IPS-15b (cell line): Measurements from ENCODE around the gene POU6F2.

Experiments used
- H3K27me3 ChIP-seq: one replicate; pipeline ENCODE4 v1.6.1; 2013; ENCODE audit warnings: low read length; ENCODE audit not compliant: control insufficient read depth, insufficient read depth
- H3K36me3 ChIP-seq: one replicate; pipeline ENCODE4 v1.6.1; 2013; ENCODE audit warnings: low read length; ENCODE audit not compliant: control insufficient read depth, insufficient read depth
- H3K4me1 ChIP-seq: one replicate; pipeline ENCODE4 v1.6.1; 2013; ENCODE audit warnings: mild to moderate bottlenecking, low read length; ENCODE audit not compliant: control insufficient read depth, insufficient read depth
- H3K4me3 ChIP-seq: one replicate; pipeline ENCODE4 v1.5.1; 2013; ENCODE audit warnings: low read depth, low read length
- H3K9ac ChIP-seq: one replicate; pipeline ENCODE4 v1.6.1; 2013; ENCODE audit warnings: low read depth, mild to moderate bottlenecking, low read length
- H3K9me3 ChIP-seq: one replicate; pipeline ENCODE4 v1.6.1; 2013; ENCODE audit warnings: mild to moderate bottlenecking, low read length; ENCODE audit not compliant: control insufficient read depth, insufficient read depth

Gene POU6F2

GRCh38 chr7:39353615-39354376 is 376.1 kb downstream of the POU6F2 start:
- H3K4me3 ChIP-seq: no peak overlapping the region
- no peaks in the 10 kb centered on the region for H3K27me3 ChIP-seq
- H3K9me3 ChIP-seq: no peaks in the 10 kb centered on the region
- H3K36me3 ChIP-seq: no peaks in the 10 kb centered on the region
- H3K9ac ChIP-seq: no peak overlapping the region
- H3K4me1 ChIP-seq: peaks cover 27% of the 10 kb centered on the region

DNA sequence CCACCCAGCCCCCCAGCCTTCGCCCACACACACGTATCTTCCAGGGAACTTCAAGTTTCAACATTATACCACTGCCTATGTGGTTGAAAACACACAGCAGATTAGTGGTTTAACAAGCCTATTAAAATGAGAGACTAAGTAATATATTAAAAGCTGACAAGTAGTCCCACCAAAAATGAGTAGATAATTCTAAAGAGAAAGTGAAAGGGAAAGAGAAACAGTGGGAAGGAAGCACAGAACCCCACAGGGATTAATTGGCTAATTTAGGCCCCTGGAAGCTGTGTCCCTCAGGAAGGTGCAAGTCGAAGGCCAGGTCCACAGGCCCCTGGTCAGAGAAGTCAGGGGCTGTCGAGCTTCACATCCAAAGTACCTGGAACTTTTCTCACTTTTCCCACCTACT is 378.0 kb downstream of the POU6F2 start:
- Histone ChIP-seq H3K4me1 (peaks cover 28% of the 10 kb centered on the region), H3K27me3 (no peaks in the 10 kb centered on the region), H3K36me3 (no peaks in the 10 kb centered on the region), H3K4me3 (no peak overlapping the region), H3K9ac (no peak overlapping the region), H3K9me3 (no peaks in the 10 kb centered on the region)

DNA sequence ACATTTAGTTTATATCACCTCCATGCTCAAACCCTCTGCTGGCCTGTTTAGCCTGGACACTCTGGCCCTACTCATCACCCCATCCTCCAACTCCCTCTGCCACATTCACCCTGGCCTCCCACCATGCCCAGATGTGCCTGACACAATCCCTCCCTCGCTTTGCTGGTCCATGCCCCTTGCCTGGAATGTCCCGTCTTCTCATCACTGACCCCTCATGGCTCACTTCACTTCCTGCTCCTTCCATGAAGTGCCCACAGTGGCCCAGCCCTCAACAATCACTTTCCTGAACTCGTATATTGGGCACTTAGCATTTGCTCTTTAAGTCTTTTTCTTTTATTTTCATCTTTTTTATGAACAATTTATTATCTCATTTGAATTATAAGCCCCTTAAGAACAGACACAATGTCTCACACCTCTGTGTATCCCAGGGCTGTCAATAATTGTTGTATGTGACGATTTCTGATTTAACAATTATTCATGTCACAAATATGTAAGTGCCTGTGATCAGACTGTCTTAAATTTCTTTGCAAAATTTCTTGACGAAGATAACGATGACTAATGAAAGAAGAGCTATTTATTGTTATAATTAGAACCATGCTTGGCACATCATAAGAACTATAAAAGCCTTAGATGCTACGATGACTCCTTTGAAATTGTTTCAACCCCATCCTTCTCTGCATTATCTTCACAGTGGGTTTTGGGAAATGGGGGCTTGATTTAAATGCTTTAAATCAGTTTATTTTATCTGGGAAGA is 378.6 kb downstream of the POU6F2 start:
- Histone ChIP-seq H3K4me3 (no peak overlapping the region), H3K4me1 (peaks cover 26% of the 10 kb centered on the region), H3K36me3 (no peaks in the 10 kb centered on the region), H3K9ac (no peak overlapping the region), H3K9me3 (no peaks in the 10 kb centered on the region), H3K27me3 (no peaks in the 10 kb centered on the region)

GRCh38 chr7:39357648-39358047 is 379.9 kb downstream of the POU6F2 start:
- H3K4me1 ChIP-seq: peaks cover 20% of the 10 kb centered on the region

DNA sequence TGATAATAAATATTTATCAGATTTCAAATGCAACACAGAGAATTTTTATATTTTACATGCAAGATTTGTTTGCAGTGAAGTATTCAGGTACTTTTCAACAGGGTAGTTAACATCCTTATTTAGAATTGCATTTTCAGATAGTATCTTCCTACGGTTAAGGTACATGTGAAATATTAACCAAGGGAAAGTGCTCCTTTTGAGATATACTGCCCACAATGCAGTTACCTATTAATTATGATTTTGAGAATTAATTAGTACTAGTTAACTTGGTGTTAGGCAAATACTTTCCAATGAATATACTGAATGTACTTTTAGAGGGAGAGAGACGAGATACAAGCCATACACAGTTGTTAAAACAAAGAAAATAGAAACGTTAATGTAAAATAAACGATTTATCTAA is 382.3 kb downstream of the POU6F2 start:
- H3K4me3 ChIP-seq: no peak overlapping the region
- peaks cover 3% of the 10 kb centered on the region for H3K4me1 ChIP-seq
- H3K9me3 ChIP-seq: no peaks in the 10 kb centered on the region
- no peaks in the 10 kb centered on the region for H3K36me3 ChIP-seq
- H3K9ac ChIP-seq: no peak overlapping the region
- no peaks in the 10 kb centered on the region for H3K27me3 ChIP-seq

More at GRCh38 chr7:39357648-39358047, 379.9 kb downstream of the POU6F2 start:
- H3K27me3 ChIP-seq: no peaks in the 10 kb centered on the region
- no peaks in the 10 kb centered on the region for H3K9me3 ChIP-seq
- H3K4me3 ChIP-seq: no peak overlapping the region
- no peaks in the 10 kb centered on the region for H3K36me3 ChIP-seq
- H3K9ac ChIP-seq: no peak overlapping the region

DNA sequence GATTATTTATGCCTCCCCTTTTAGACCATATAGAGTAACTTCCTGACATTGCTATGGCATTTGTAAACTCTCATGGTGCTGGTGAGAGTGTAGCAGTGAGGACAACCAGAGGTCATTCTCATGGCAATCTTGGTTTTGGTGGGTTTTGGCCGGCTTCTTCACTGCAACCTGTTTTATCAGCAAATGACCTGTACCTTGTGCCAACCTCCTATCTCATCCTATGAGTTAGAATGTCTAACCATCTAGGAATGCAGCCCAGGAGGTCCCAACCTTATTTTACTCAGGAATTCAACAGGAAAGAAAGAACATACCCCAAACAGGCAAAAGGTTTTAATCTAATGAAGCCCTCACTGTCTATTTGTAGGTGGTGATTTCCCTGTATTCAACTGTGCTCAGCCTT is 383.1 kb downstream of the POU6F2 start:
- no peak overlapping the region for H3K4me3 ChIP-seq
- H3K27me3 ChIP-seq: no peaks in the 10 kb centered on the region
- H3K9me3 ChIP-seq: no peaks in the 10 kb centered on the region
- no peak overlapping the region for H3K9ac ChIP-seq
- peaks cover 3% of the 10 kb centered on the region for H3K4me1 ChIP-seq
- no peaks in the 10 kb centered on the region for H3K36me3 ChIP-seq

DNA sequence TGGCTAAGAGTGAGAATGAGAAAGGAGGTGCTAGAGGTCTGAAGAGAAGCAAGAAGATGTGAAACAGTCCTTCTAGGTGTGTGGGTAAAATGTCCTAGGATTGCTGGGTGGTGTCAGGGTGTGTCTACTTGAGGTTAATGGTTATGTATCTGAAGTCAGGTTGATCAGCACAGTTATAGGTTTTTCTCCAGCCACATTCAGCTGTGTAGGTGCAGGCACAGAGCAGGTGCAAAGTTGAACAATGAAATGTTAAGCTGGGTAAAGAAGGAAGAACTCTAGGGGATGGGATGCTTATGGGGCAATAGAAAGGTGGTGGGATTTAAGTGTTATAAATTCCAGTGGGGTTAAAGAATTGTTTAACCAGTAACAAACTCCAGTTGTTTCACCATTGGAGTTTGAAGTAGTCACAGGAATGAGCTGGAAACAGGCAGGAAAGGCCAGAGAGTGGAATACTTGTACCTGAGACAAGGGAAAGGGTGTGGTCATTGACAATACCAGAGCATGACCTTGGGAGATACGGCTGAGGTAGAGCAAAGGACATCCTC is 388.1 kb downstream of the POU6F2 start:
- Histone ChIP-seq H3K4me1 (no peaks in the 10 kb centered on the region), H3K27me3 (no peaks in the 10 kb centered on the region), H3K9me3 (no peaks in the 10 kb centered on the region), H3K36me3 (no peaks in the 10 kb centered on the region), H3K4me3 (no peak overlapping the region), H3K9ac (no peak overlapping the region)

DNA sequence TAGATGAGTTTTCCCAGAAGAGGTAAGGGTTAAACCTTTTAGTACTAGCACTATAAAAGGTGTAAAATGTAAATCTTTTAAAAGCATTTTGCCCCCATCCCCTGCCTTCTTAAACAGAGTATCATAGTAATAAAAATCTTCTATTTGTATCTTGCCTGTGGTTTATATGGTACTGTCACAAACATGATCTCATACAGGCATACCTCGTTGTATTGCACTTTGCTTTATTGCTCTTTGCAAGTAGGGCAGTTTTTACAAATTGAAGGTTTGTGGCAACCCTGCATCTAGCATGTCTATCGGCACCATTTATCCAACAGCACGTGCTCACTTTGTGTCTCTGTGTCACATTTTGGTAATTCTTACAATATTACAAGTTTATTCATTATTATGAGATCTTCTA is 389.7 kb downstream of the POU6F2 start:
- no peaks in the 10 kb centered on the region for H3K9me3 ChIP-seq
- no peak overlapping the region for H3K4me3 ChIP-seq
- H3K9ac ChIP-seq: no peak overlapping the region
- no peaks in the 10 kb centered on the region for H3K4me1 ChIP-seq
- no peaks in the 10 kb centered on the region for H3K27me3 ChIP-seq
- H3K36me3 ChIP-seq: no peaks in the 10 kb centered on the region

DNA sequence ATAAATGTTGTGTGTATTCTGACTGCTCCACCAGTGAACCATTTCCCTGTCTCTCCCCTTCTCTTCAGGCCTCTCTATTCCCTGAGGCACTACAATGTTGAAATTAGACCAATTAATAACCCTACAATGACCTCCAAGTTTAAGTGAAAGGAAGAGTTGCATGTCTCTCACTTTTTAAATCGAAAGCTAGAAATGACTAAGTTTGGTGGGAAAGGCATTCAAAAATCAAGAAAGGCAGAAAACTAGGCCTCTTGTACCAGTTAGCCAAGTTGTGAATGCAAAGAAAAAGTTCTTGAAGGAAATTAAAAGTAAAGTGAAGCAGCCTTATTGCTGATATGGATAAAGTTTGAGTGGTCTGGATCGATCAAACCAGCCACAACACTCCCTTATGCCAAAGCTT is 390.2 kb downstream of the POU6F2 start:
- no peaks in the 10 kb centered on the region for H3K9me3 ChIP-seq
- no peak overlapping the region for H3K9ac ChIP-seq
- no peak overlapping the region for H3K4me3 ChIP-seq
- no peaks in the 10 kb centered on the region for H3K27me3 ChIP-seq
- H3K36me3 ChIP-seq: no peaks in the 10 kb centered on the region
- no peaks in the 10 kb centered on the region for H3K4me1 ChIP-seq

- Histone ChIP-seq H3K4me3 (no peak overlapping the region), H3K9me3 (no peaks in the 10 kb centered on the region), H3K9ac (no peak overlapping the region), H3K36me3 (no peaks in the 10 kb centered on the region), H3K27me3 (no peaks in the 10 kb centered on the region), H3K4me1 (peaks cover 2% of the 10 kb centered on the region)
Measured at GRCh38 chr7:39372383-39372782, 394.7 kb downstream of the POU6F2 start.

DNA sequence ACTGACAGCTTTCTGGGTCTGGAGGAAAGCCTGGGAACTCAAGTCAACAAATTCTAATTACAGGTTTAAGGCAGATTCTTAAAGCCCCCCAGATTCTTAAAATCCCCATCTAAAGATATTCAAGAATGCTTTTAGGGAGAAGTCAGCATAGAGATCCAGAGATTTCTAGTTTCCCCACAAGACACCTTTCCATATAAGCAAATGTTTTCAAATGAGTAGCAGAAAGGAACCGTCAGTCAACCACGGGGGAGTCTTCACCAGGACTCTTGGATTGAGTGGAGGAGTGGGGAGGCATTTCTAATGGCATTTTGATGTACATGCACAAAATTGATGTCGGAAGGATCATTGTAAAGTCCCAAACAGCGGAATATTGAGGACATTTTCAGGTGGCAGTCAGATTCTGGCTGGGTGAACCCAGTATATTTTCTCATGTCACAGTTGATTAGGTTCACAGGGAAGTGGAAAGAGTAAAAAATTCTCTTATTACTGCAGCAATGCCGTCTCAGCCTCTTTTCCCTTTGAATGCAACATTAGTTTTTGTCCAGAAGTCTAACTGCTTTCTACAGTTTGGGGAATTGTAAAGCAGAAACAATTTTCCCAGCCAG is 396.8 kb downstream of the POU6F2 start:
- Histone ChIP-seq H3K27me3 (no peaks in the 10 kb centered on the region), H3K4me1 (peaks cover 2% of the 10 kb centered on the region), H3K4me3 (no peak overlapping the region), H3K36me3 (no peaks in the 10 kb centered on the region), H3K9ac (no peak overlapping the region), H3K9me3 (no peaks in the 10 kb centered on the region)
